BLaER1 (cell line): Measurements from ENCODE around the gene RPS15A.

Experiments used
- H3K27ac ChIP-seq: shearing (Covaris generic); formaldehyde crosslinking; 2 replicates; pipeline ENCODE4 v1.8.1; 2022
- H3K27me3 ChIP-seq: shearing (Covaris generic); formaldehyde crosslinking; 2 replicates; pipeline ENCODE4 v1.8.1; 2022
- H3K36me3 ChIP-seq: shearing (Covaris generic); formaldehyde crosslinking; 2 replicates; pipeline ENCODE4 v1.8.1; 2022
- H3K4me1 ChIP-seq: shearing (Covaris generic); formaldehyde crosslinking; 2 replicates; pipeline ENCODE4 v1.8.1; 2022
- H3K4me2 ChIP-seq: shearing (Covaris generic); formaldehyde crosslinking; 2 replicates; pipeline ENCODE4 v1.8.1; 2022
- H3K4me3 ChIP-seq: shearing (Covaris generic); formaldehyde crosslinking; 2 replicates; pipeline ENCODE4 v1.8.1; 2022
- H3K9ac ChIP-seq: shearing (Covaris generic); formaldehyde crosslinking; 2 replicates; pipeline ENCODE4 v1.8.1; 2022
- H3K9me3 ChIP-seq: shearing (Covaris generic); formaldehyde crosslinking; 2 replicates; pipeline ENCODE4 v1.8.1; 2022
- H4K20me1 ChIP-seq: shearing (Covaris generic); formaldehyde crosslinking; 2 replicates; pipeline ENCODE4 v1.8.1; 2022
- Cebpa-rat ChIP-seq: shearing (Covaris generic); IDR thresholded peaks from 2 replicates; pipeline ENCODE4 v1.8.1; 2022

Gene RPS15A

DNA sequence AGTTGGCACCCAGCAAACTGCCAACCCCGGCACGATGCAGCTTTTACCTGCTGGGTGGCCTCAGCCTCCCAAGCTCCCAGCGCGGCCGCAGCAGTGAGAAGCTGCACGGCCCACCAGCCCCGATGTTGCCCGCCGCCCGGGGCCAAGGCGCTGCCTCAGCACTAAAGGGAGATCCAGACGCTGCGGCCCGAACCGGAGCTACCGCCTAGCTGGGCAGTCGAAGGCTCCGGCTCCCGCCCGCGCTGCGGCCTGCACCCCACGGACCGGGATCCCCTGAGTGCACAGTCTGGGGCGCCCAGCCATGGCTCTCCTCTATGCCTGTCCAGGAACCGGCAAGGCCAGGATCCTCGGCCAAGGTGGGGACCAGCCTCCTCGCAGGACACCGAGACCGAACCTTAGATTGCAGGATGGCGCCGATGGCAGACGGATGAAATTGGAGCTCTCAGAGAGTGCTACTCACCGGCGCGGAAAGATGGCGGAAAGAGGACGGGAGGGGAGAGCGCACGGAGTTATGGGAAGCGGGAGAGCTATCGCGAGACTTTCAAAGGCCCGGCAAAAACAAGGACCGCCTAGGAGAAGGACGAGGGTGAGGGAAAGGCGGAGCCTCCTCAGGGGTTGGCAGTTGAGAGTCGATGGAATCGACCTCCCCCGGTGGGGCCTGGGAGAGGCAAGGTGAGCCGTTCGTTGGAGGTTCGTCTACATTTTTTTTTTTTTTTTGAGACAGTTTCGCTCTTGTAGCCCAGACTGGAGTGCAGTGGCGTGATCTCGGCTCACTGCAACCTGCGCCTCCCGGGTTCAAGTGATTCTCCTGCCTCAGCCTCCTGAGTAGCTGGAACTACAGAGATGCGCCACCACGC, at the start of gene RPS15A:
TSS of gene RPS15A (minus strand) at position 485 of the 857 bp plus-strand sequence. CDS start 1,221 bp downstream, outside the sequence.
- Histone ChIP-seq H4K20me1 (peaks cover 50% of the 10 kb centered on the region), H3K4me2 (peak within 1 kb of the TSS; percentile 94), H3K9ac (peak within 1 kb of the TSS; percentile 100), H3K4me3 (peak within 1 kb of the TSS; percentile 98), H3K27me3 (no peaks in the 10 kb centered on the region), H3K9me3 (no peaks in the 10 kb centered on the region), H3K27ac (peak within 1 kb of the TSS; percentile 99), H3K36me3 (peaks cover 82% of the 10 kb centered on the region), H3K4me1 (peaks cover 47% of the 10 kb centered on the region)
- TF ChIP-seq Cebpa-rat, result no peak

DNA sequence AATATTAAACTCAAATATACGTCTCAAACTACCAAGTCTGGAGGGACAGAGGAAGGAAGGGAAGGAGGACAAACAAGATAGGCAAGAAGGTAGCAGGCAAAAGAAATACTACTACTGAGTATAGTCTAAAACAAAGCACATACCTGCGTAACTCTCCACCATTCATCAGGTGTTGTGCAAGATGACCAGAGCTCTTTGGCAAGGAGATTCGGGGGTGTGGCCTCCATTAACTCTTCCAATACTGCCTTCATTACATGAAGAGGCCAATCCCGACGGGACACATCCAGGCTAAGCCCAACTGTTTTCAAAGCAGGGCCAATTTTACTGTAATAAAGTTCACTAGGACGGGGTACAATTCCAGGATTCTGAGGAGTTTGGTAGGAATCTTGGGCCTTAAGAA, 49.4 kb upstream of the RPS15A start:
- TF ChIP-seq Cebpa-rat, result no peak
- H3K4me2 ChIP-seq, result no peak overlapping the region
- peaks cover 90% of the 10 kb centered on the region for H3K36me3 ChIP-seq
- H3K4me1 ChIP-seq, result no peaks in the 10 kb centered on the region
- no peak overlapping the region for H3K27ac ChIP-seq
- no peaks in the 10 kb centered on the region for H3K9me3 ChIP-seq
- no peaks in the 10 kb centered on the region for H3K27me3 ChIP-seq
- H3K4me3 ChIP-seq, result no peak overlapping the region
- H4K20me1 ChIP-seq, result peaks cover 21% of the 10 kb centered on the region; the same call in 1 of the 2 replicates
- H3K9ac ChIP-seq, result no peak overlapping the region

DNA sequence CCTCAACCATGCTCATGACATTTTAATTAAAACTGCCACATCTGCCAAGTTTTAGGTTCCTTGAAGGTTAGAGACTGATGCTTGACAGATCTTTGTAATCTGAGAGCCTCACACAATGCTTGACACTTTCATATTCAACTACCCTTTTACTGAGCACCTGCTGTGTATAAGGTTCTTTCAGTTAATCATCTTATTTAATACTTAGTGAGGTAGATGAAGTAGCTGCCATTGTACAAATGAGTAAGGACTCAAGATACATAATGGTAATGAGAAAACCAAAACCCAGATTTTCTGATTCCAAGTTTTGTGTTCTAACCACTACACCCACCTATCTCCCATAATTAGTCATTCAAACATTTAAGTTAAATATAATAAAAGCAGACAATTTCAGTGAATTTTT, 46.6 kb upstream of the RPS15A start:
- no peaks in the 10 kb centered on the region for H3K9me3 ChIP-seq
- no peak overlapping the region for H3K9ac ChIP-seq
- H3K27me3 ChIP-seq, result no peaks in the 10 kb centered on the region
- TF ChIP-seq Cebpa-rat, result no peak
- peaks cover 5% of the 10 kb centered on the region; the same call in 1 of the 2 replicates for H4K20me1 ChIP-seq
- H3K4me3 ChIP-seq, result no peak overlapping the region
- H3K27ac ChIP-seq, result no peak overlapping the region
- H3K4me2 ChIP-seq, result no peak overlapping the region
- peaks cover 94% of the 10 kb centered on the region for H3K36me3 ChIP-seq
- no peaks in the 10 kb centered on the region for H3K4me1 ChIP-seq

DNA sequence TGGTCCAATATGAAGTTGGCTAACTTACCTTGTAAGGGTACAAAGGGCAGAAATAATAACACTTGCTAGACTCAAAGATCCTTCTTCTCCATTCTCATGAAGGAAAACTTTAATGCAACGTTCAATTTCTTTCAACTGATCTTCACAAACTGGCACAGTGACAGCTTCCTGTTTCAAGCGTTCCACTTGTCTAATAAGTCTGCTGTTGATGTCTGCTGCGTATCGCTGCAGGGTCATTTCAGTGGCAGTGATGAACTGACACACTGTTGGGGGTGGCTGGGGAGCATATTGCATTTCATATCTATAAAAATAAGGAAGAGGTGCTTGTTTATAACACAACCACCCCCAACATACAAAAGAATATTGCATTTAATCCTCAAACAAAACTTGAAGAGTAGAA, 44.7 kb upstream of the RPS15A start:
- no peak overlapping the region for H3K9ac ChIP-seq
- no peak overlapping the region for H3K27ac ChIP-seq
- no peaks in the 10 kb centered on the region for H3K9me3 ChIP-seq
- no peaks in the 10 kb centered on the region for H3K4me1 ChIP-seq
- H3K4me3 ChIP-seq, result no peak overlapping the region
- H3K27me3 ChIP-seq, result no peaks in the 10 kb centered on the region
- TF ChIP-seq Cebpa-rat, result no peak
- peaks cover 95% of the 10 kb centered on the region for H3K36me3 ChIP-seq
- H3K4me2 ChIP-seq, result no peak overlapping the region
- H4K20me1 ChIP-seq, result no peaks in the 10 kb centered on the region

DNA sequence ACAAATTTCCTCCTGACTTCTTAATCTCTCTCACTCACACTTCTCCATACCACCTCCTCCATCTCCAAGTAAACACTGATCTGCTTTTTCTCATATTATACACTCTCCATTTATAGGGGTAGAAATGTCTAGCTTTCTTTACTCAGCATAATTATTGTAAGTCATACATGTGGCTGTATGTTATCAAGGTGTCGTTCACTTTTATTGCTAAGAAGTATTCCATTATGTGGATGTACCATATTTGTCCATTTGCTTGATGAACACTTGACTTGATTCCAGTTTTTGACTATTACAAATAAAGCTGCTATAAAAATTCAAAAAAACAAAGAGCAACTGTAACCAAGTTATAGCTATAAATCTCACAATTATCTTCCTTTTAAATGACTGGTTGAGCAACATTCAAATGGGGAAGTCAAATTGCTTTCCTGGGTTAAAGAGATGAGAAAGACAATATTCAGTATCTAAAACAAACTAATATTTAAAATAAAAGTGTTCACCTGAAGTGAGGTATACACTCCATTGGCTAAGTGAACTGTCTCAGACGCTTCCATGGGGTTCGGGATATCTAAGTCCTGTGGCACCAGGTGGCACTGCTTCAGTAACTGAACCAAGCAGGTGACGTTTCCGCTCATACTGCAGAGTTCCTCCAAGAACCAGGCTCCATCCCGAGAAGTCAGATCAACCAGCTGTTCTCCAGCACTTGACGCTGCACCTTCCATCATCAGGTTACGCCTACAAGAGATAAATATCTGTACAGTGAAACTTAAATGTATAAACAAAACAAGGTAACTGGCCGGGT, 43.8 kb upstream of the RPS15A start:
- no peak overlapping the region for H3K4me2 ChIP-seq
- H3K9ac ChIP-seq, result no peak overlapping the region
- peaks cover 95% of the 10 kb centered on the region for H3K36me3 ChIP-seq
- 0 out of 2 replicates have a peak, but pooled peaks cover 5% of the 10 kb centered on the region for H3K9me3 ChIP-seq
- no peaks in the 10 kb centered on the region for H3K27me3 ChIP-seq
- H4K20me1 ChIP-seq, result no peaks in the 10 kb centered on the region
- TF ChIP-seq Cebpa-rat, result no peak
- no peaks in the 10 kb centered on the region for H3K4me1 ChIP-seq
- H3K4me3 ChIP-seq, result no peak overlapping the region
- no peak overlapping the region for H3K27ac ChIP-seq

DNA sequence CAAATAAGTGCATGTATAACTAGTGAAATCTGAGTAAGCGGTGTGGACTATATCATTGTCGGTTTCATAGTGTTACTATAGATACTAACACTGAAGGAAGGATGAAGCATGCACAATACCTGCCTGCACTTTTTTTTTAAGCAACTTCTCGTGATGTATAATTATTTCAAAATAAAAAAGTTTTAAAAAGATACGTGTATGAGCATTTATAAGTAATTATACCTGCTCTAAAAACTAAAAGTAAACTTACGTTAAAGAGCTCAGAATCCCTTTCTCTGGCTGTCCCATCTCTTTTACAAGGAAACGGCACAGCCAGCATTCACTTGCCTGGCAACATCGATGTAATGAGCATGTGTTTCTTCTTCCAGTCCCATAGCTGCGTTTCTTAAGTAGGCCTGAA, 42.5 kb upstream of the RPS15A start:
- no peaks in the 10 kb centered on the region for H3K4me1 ChIP-seq
- no peak overlapping the region for H3K4me3 ChIP-seq
- H3K9me3 ChIP-seq, result peaks cover 14% of the 10 kb centered on the region; the same call in 1 of the 2 replicates
- H3K4me2 ChIP-seq, result no peak overlapping the region
- no peaks in the 10 kb centered on the region for H3K27me3 ChIP-seq
- H4K20me1 ChIP-seq, result no peaks in the 10 kb centered on the region
- peaks cover 95% of the 10 kb centered on the region for H3K36me3 ChIP-seq
- H3K9ac ChIP-seq, result no peak overlapping the region
- no peak for TF ChIP-seq Cebpa-rat
- no peak overlapping the region for H3K27ac ChIP-seq

DNA sequence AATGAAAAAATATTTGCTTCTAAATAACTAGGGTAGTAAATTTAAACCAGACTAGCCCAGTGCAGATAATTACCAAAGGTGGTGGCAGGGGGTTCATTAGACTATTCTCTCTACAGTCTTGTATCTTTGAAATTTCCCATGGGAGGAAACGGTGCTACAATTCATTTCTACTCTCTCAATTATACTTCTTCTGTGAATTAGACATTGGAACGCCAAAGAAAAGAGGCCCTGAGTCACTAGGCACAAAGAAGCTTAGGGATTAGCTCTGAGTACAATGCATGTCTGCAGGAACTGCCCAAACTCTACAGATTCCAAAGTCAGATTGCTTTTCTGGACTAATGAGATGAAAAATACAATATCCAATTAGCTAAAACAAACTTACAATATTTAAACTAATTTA, 41.9 kb upstream of the RPS15A start:
- H3K9me3 ChIP-seq, result peaks cover 17% of the 10 kb centered on the region
- no peak overlapping the region for H3K4me2 ChIP-seq
- H3K36me3 ChIP-seq, result peaks cover 91% of the 10 kb centered on the region
- no peak overlapping the region for H3K27ac ChIP-seq
- no peaks in the 10 kb centered on the region for H3K27me3 ChIP-seq
- no peaks in the 10 kb centered on the region for H3K4me1 ChIP-seq
- no peak overlapping the region for H3K4me3 ChIP-seq
- TF ChIP-seq Cebpa-rat, result no peak
- H4K20me1 ChIP-seq, result no peaks in the 10 kb centered on the region
- H3K9ac ChIP-seq, result no peak overlapping the region

DNA sequence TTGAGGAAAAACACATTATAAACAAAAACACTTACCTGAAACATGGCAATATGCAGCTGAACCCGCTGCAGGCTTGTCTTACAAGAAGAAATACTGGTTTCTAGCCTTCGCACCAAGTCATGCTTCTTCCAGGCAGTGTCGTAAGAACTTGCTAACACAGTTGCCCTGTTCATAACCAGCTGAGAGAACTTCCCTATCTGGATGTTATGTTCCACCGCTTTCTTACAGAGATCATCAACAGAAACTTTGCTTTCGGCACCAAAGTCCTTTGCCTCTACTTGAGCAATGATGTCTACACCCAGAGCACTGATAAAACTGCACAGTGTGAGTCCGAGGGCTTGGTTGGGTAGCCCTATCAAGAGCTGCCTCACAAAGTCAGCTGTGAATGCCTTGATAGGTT, 39.1 kb upstream of the RPS15A start:
- no peaks in the 10 kb centered on the region for H3K27me3 ChIP-seq

DNA sequence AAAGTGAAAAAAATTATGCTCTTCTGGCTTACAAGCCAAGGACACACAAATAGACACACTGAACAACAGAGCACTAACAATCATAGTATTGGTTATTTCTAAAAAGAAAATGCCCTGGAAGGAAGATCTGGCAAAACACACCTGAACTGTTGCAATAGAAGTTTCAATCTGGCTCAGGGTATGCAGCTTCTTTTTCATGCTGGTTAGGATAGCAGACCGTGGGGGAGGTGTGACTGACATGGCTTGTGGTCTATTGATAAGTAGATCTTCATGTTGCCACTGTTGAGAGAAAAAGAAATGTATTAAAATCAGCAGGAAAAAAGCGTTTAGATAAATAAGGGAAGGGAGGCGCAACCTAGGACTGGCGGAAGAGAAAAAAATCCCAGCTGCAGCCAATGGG, 37.8 kb upstream of the RPS15A start:
- H3K9ac ChIP-seq, result no peak overlapping the region
- no peak overlapping the region for H3K27ac ChIP-seq
- peaks cover 20% of the 10 kb centered on the region for H3K9me3 ChIP-seq
- H3K4me3 ChIP-seq, result no peak overlapping the region
- H3K27me3 ChIP-seq, result no peaks in the 10 kb centered on the region
- peaks cover 58% of the 10 kb centered on the region for H3K36me3 ChIP-seq
- no peak for TF ChIP-seq Cebpa-rat
- H3K4me1 ChIP-seq, result no peaks in the 10 kb centered on the region
- H3K4me2 ChIP-seq, result no peak overlapping the region
- H4K20me1 ChIP-seq, result no peaks in the 10 kb centered on the region

More for the DNA sequence above, 39.1 kb upstream of the RPS15A start:
- no peaks in the 10 kb centered on the region for H3K4me1 ChIP-seq
- peaks cover 68% of the 10 kb centered on the region for H3K36me3 ChIP-seq
- H4K20me1 ChIP-seq, result no peaks in the 10 kb centered on the region
- H3K9ac ChIP-seq, result no peak overlapping the region
- H3K27ac ChIP-seq, result no peak overlapping the region
- H3K9me3 ChIP-seq, result peaks cover 20% of the 10 kb centered on the region
- no peak overlapping the region for H3K4me3 ChIP-seq
- H3K4me2 ChIP-seq, result no peak overlapping the region
- TF ChIP-seq Cebpa-rat, result no peak

DNA sequence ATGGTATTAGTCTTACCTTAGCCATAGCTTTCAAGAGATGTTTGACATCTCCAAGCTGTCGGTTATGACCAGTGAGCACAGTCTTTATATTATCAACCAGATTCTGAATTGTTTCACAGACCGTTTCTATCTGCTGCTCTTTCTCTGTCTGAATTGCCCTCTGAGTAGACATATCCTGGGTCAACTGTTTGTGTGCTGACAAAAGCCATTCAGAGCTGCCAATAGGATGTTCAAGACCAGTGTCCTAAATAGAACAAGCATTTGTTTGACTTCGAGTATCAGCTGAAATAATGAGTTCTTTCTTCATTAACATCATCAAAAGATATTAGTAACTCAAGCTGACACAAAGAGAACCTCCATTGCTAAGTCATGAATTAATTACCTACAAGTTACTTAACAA, 26.2 kb upstream of the RPS15A start:
- TF ChIP-seq Cebpa-rat, result no peak
- H3K9me3 ChIP-seq, result 0 out of 2 replicates have a peak, but pooled peaks cover 6% of the 10 kb centered on the region
- no peak overlapping the region for H3K27ac ChIP-seq
- no peak overlapping the region for H3K9ac ChIP-seq
- no peak overlapping the region for H3K4me2 ChIP-seq
- peaks cover 81% of the 10 kb centered on the region for H3K36me3 ChIP-seq
- no peaks in the 10 kb centered on the region for H3K27me3 ChIP-seq
- H3K4me3 ChIP-seq, result no peak overlapping the region
- H3K4me1 ChIP-seq, result no peaks in the 10 kb centered on the region
- no peaks in the 10 kb centered on the region for H4K20me1 ChIP-seq
